ENCODE data around the gene NAV1. TPM values are rescaled to one million over a fixed set of nuclear protein-coding genes. Genes with fewer than 3 reads are reported as not detected.
"Not testable (repeated sequence)": the region's sequence is repeated elsewhere in the genome, so short reads cannot be mapped to it uniquely, and the experiment has no call there.

Gene NAV1
- 17.7 and 22.9 TPM in 2 replicates for total RNA-seq (2014; rRNA removed; shearing (Covaris generic); ENCODE audit: low replicate concordance)

GRCh38 chr1:201538612-201539551, at the start of gene NAV1:
TSS of gene NAV1 (plus strand) at chr1:201539127. CDS start at chr1:201622885, 83,758 bp downstream.
- peak; percentile 94 for DNase-seq
- Histone ChIP-seq H3K36me3 (no peaks in the 10 kb centered on the region), H3K9me3 (no peaks in the 10 kb centered on the region), H3K27me3 (no peaks in the 10 kb centered on the region), H3K4me3 (peak within 1 kb of the TSS; percentile 61)

GRCh38 chr1:201489643-201490261, 49.2 kb upstream of the NAV1 start:
- peak; percentile 29 for DNase-seq
- Histone ChIP-seq H3K9me3 (no peaks in the 10 kb centered on the region), H3K4me3 (no peak overlapping the region), H3K36me3 (peaks cover 42% of the 10 kb centered on the region), H3K27me3 (no peaks in the 10 kb centered on the region)

- DNase-seq = no peak
- peaks cover 44% of the 10 kb centered on the region for H3K36me3 ChIP-seq
These were observed 48.2 kb upstream of the NAV1 start for GRCh38 chr1:201490708-201491131.

GRCh38 chr1:201491896-201492511, 46.9 kb upstream of the NAV1 start:
- H3K4me3 ChIP-seq = no peak overlapping the region
- H3K9me3 ChIP-seq = no peaks in the 10 kb centered on the region
- no peaks in the 10 kb centered on the region for H3K27me3 ChIP-seq
- H3K36me3 ChIP-seq = peaks cover 42% of the 10 kb centered on the region
- no peak for DNase-seq

More at GRCh38 chr1:201490708-201491131, 48.2 kb upstream of the NAV1 start:
- no peaks in the 10 kb centered on the region for H3K27me3 ChIP-seq
- no peaks in the 10 kb centered on the region for H3K9me3 ChIP-seq
- no peak overlapping the region for H3K4me3 ChIP-seq

- DNase-seq, H3K4me3 ChIP-seq, H3K27me3 ChIP-seq, H3K9me3 ChIP-seq: not testable (repeated sequence)
- peaks cover 30% of the 10 kb centered on the region for H3K36me3 ChIP-seq
These were observed 45.8 kb upstream of the NAV1 start for GRCh38 chr1:201493026-201493656.

GRCh38 chr1:201493757-201494617, 44.9 kb upstream of the NAV1 start:
- Histone ChIP-seq H3K9me3 (no peaks in the 10 kb centered on the region), H3K27me3 (no peaks in the 10 kb centered on the region), H3K4me3 (no peak overlapping the region), H3K36me3 (peaks cover 23% of the 10 kb centered on the region)
- no peak for DNase-seq

GRCh38 chr1:201495551-201496295, 43.2 kb upstream of the NAV1 start:
- H3K27me3 ChIP-seq = no peaks in the 10 kb centered on the region
- no peaks in the 10 kb centered on the region for H3K9me3 ChIP-seq
- peaks cover 23% of the 10 kb centered on the region for H3K36me3 ChIP-seq
- no peak overlapping the region for H3K4me3 ChIP-seq
- peak; percentile 85 for DNase-seq

GRCh38 chr1:201496296-201496690, 42.6 kb upstream of the NAV1 start:
- H3K36me3 ChIP-seq = peaks cover 26% of the 10 kb centered on the region
- H3K27me3 ChIP-seq = no peaks in the 10 kb centered on the region
- H3K4me3 ChIP-seq = no peak overlapping the region
- H3K9me3 ChIP-seq = no peaks in the 10 kb centered on the region
- DNase-seq = no peak

GRCh38 chr1:201497935-201498509, 40.9 kb upstream of the NAV1 start:
- no peaks in the 10 kb centered on the region for H3K9me3 ChIP-seq
- peaks cover 23% of the 10 kb centered on the region for H3K36me3 ChIP-seq
- H3K27me3 ChIP-seq = no peaks in the 10 kb centered on the region
- H3K4me3 ChIP-seq = no peak overlapping the region
- no peak for DNase-seq

GRCh38 chr1:201498621-201499020, 40.3 kb upstream of the NAV1 start:
- Histone ChIP-seq H3K36me3 (peaks cover 17% of the 10 kb centered on the region), H3K9me3 (no peaks in the 10 kb centered on the region), H3K27me3 (no peaks in the 10 kb centered on the region), H3K4me3 (no peak overlapping the region)
- no peak for DNase-seq

- DNase-seq = no peak
- H3K36me3 ChIP-seq = peaks cover 15% of the 10 kb centered on the region
These were observed 39.7 kb upstream of the NAV1 start for GRCh38 chr1:201499191-201499590.

GRCh38 chr1:201499795-201500669, 38.9 kb upstream of the NAV1 start:
- DNase-seq = no peak
- H3K4me3 ChIP-seq = no peak overlapping the region
- H3K27me3 ChIP-seq = no peaks in the 10 kb centered on the region
- no peaks in the 10 kb centered on the region for H3K9me3 ChIP-seq
- peaks cover 7% of the 10 kb centered on the region for H3K36me3 ChIP-seq

More at GRCh38 chr1:201499191-201499590, 39.7 kb upstream of the NAV1 start:
- Histone ChIP-seq H3K9me3 (no peaks in the 10 kb centered on the region), H3K27me3 (no peaks in the 10 kb centered on the region), H3K4me3 (no peak overlapping the region)

GRCh38 chr1:201500670-201501120, 38.2 kb upstream of the NAV1 start:
- H3K36me3 ChIP-seq = peaks cover 5% of the 10 kb centered on the region; the same call in 1 of the 2 replicates
- DNase-seq = no peak
- no peak overlapping the region for H3K4me3 ChIP-seq
- no peaks in the 10 kb centered on the region for H3K9me3 ChIP-seq
- H3K27me3 ChIP-seq = no peaks in the 10 kb centered on the region

GRCh38 chr1:201501144-201501543, 37.8 kb upstream of the NAV1 start:
- Histone ChIP-seq H3K36me3 (peaks cover 5% of the 10 kb centered on the region; the same call in 1 of the 2 replicates), H3K9me3 (no peaks in the 10 kb centered on the region), H3K27me3 (no peaks in the 10 kb centered on the region), H3K4me3 (no peak overlapping the region)
- DNase-seq = no peak

Data from MG63 (cell line).